ENCODE data around the gene TICRR. TPM values are rescaled to one million over a fixed set of nuclear protein-coding genes. Genes with fewer than 3 reads are reported as not detected.

Gene TICRR
- total RNA-seq, 1 donor from 2014 or later, result 21.0 TPM

- DNase-seq, result no peak
- no peak overlapping the region for H3K27ac Mint-ChIP-seq
- no peaks in the 10 kb centered on the region for H3K4me1 Mint-ChIP-seq
- H3K4me3 Mint-ChIP-seq, result no peak overlapping the region
- no peaks in the 10 kb centered on the region for H3K9me3 Mint-ChIP-seq
- intact Hi-C loops (cut with micrococcal nuclease), result no loop called here
- H3K36me3 Mint-ChIP-seq (ENCODE audit: low read depth), result no peaks in the 10 kb centered on the region
- H3K27me3 Mint-ChIP-seq, result peaks cover 7% of the 10 kb centered on the region
Measured at GRCh38 chr15:89550427-89550826, 24.8 kb upstream of the TICRR start.

- intact Hi-C loops (cut with micrococcal nuclease), result no loop called here
- H3K4me3 Mint-ChIP-seq, result no peak overlapping the region
- H3K27ac Mint-ChIP-seq, result no peak overlapping the region
- no peak for DNase-seq
- peaks cover 4% of the 10 kb centered on the region for H3K27me3 Mint-ChIP-seq
- H3K36me3 Mint-ChIP-seq (ENCODE audit: low read depth), result no peaks in the 10 kb centered on the region
- H3K9me3 Mint-ChIP-seq, result no peaks in the 10 kb centered on the region
- H3K4me1 Mint-ChIP-seq, result no peaks in the 10 kb centered on the region
Measured at GRCh38 chr15:89551550-89551949, 23.7 kb upstream of the TICRR start.

GRCh38 chr15:89553632-89554031 is 21.6 kb upstream of the TICRR start:
- Mint-ChIP-seq H3K4me1 (no peaks in the 10 kb centered on the region), H3K27me3 (peaks cover 7% of the 10 kb centered on the region), H3K4me3 (no peak overlapping the region), H3K27ac (no peak overlapping the region), H3K9me3 (no peaks in the 10 kb centered on the region), H3K36me3 (ENCODE audit: low read depth) (no peaks in the 10 kb centered on the region)
- no peak for DNase-seq
- intact Hi-C loops (cut with micrococcal nuclease), result no loop called here

- no peak for DNase-seq
- no peak overlapping the region for H3K27ac Mint-ChIP-seq
- intact Hi-C loops (cut with micrococcal nuclease), result no loop called here
- H3K27me3 Mint-ChIP-seq, result peaks cover 8% of the 10 kb centered on the region
- H3K4me1 Mint-ChIP-seq, result no peaks in the 10 kb centered on the region
- H3K4me3 Mint-ChIP-seq, result no peak overlapping the region
- H3K36me3 Mint-ChIP-seq (ENCODE audit: low read depth), result no peaks in the 10 kb centered on the region
- no peaks in the 10 kb centered on the region for H3K9me3 Mint-ChIP-seq
Measured at GRCh38 chr15:89554247-89554646, 21.0 kb upstream of the TICRR start.

GRCh38 chr15:89555768-89556167 is 19.5 kb upstream of the TICRR start:
- Mint-ChIP-seq H3K4me3 (no peak overlapping the region), H3K36me3 (ENCODE audit: low read depth) (no peaks in the 10 kb centered on the region), H3K9me3 (no peaks in the 10 kb centered on the region), H3K27ac (no peak overlapping the region), H3K4me1 (no peaks in the 10 kb centered on the region), H3K27me3 (peaks cover 13% of the 10 kb centered on the region)
- DNase-seq, result no peak
- intact Hi-C loops (cut with micrococcal nuclease), result loop anchor here (1.0 to 5.0 kb wide), 2 partner anchors 60 to 113 kb away; no protein-coding TSS in a partner anchor

- H3K36me3 Mint-ChIP-seq (ENCODE audit: low read depth), result no peaks in the 10 kb centered on the region
- peak; percentile 83 for DNase-seq
- H3K27ac Mint-ChIP-seq, result no peak overlapping the region
- peaks cover 14% of the 10 kb centered on the region for H3K27me3 Mint-ChIP-seq
- intact Hi-C loops (cut with micrococcal nuclease), result loop anchor here (1.0 to 5.0 kb wide), 2 partner anchors 61 to 114 kb away; no protein-coding TSS in a partner anchor
- H3K4me3 Mint-ChIP-seq, result no peak overlapping the region
- H3K9me3 Mint-ChIP-seq, result no peaks in the 10 kb centered on the region
- H3K4me1 Mint-ChIP-seq, result no peaks in the 10 kb centered on the region
Measured at GRCh38 chr15:89556413-89557262, 18.6 kb upstream of the TICRR start.

- Mint-ChIP-seq H3K27me3 (peaks cover 19% of the 10 kb centered on the region), H3K4me3 (no peak overlapping the region), H3K36me3 (ENCODE audit: low read depth) (no peaks in the 10 kb centered on the region), H3K9me3 (no peaks in the 10 kb centered on the region), H3K27ac (no peak overlapping the region), H3K4me1 (no peaks in the 10 kb centered on the region)
- no peak for DNase-seq
- intact Hi-C loops (cut with micrococcal nuclease), result loop anchor here (5.0 kb wide), 1 partner anchor 118 kb away; no protein-coding TSS in a partner anchor
Measured at GRCh38 chr15:89559769-89560264, 15.5 kb upstream of the TICRR start.

GRCh38 chr15:89566181-89566580 is 9.1 kb upstream of the TICRR start:
- no peak overlapping the region for H3K27ac Mint-ChIP-seq
- H3K4me1 Mint-ChIP-seq, result no peaks in the 10 kb centered on the region
- no peaks in the 10 kb centered on the region for H3K36me3 Mint-ChIP-seq (ENCODE audit: low read depth)
- intact Hi-C loops (cut with micrococcal nuclease), result no loop called here
- no peak overlapping the region for H3K4me3 Mint-ChIP-seq
- H3K27me3 Mint-ChIP-seq, result peaks cover 30% of the 10 kb centered on the region
- no peak for DNase-seq
- H3K9me3 Mint-ChIP-seq, result no peaks in the 10 kb centered on the region

GRCh38 chr15:89566621-89567294 is 8.5 kb upstream of the TICRR start:
- Mint-ChIP-seq H3K27ac (no peak overlapping the region), H3K4me3 (no peak overlapping the region), H3K36me3 (ENCODE audit: low read depth) (no peaks in the 10 kb centered on the region), H3K27me3 (peaks cover 35% of the 10 kb centered on the region), H3K4me1 (no peaks in the 10 kb centered on the region), H3K9me3 (no peaks in the 10 kb centered on the region)
- DNase-seq, result no peak
- intact Hi-C loops (cut with micrococcal nuclease), result no loop called here

GRCh38 chr15:89569090-89569745 is 6.1 kb upstream of the TICRR start:
- peaks cover 2% of the 10 kb centered on the region for H3K4me1 Mint-ChIP-seq
- H3K4me3 Mint-ChIP-seq, result no peak overlapping the region
- intact Hi-C loops (cut with micrococcal nuclease), result no loop called here
- H3K27ac Mint-ChIP-seq, result no peak overlapping the region
- H3K36me3 Mint-ChIP-seq (ENCODE audit: low read depth), result no peaks in the 10 kb centered on the region
- DNase-seq, result no peak
- peaks cover 44% of the 10 kb centered on the region for H3K27me3 Mint-ChIP-seq
- no peaks in the 10 kb centered on the region for H3K9me3 Mint-ChIP-seq

- Mint-ChIP-seq H3K4me3 (peak overlapping the region; percentile 91), H3K36me3 (ENCODE audit: low read depth) (peaks cover 29% of the 10 kb centered on the region), H3K4me1 (peaks cover 32% of the 10 kb centered on the region), H3K27ac (peak overlapping the region; percentile 88), H3K9me3 (no peaks in the 10 kb centered on the region), H3K27me3 (peaks cover 20% of the 10 kb centered on the region)
- DNase-seq, result peak; percentile 79
- intact Hi-C loops (cut with micrococcal nuclease), result loop anchor here (5.0 to 10.0 kb wide), 3 partner anchors 241 to 954 kb away; partner anchors contain the start of genes AEN, NGRN and POLG
Measured at GRCh38 chr15:89575656-89576416, 567 bp downstream of the TICRR start.

- H3K4me3 Mint-ChIP-seq, result peak overlapping the region; percentile 91
- intact Hi-C loops (cut with micrococcal nuclease), result loop anchor here (5.0 to 10.0 kb wide), 3 partner anchors 242 to 954 kb away; partner anchors contain the start of genes AEN, NGRN and POLG
- peaks cover 33% of the 10 kb centered on the region for H3K36me3 Mint-ChIP-seq (ENCODE audit: low read depth)
- H3K27me3 Mint-ChIP-seq, result peaks cover 19% of the 10 kb centered on the region
- H3K9me3 Mint-ChIP-seq, result no peaks in the 10 kb centered on the region
- peak overlapping the region; percentile 88 for H3K27ac Mint-ChIP-seq
- DNase-seq, result peak; percentile 61
- H3K4me1 Mint-ChIP-seq, result peaks cover 35% of the 10 kb centered on the region
Measured at GRCh38 chr15:89576417-89576773, 1.1 kb downstream of the TICRR start.

- Mint-ChIP-seq H3K36me3 (ENCODE audit: low read depth) (peaks cover 41% of the 10 kb centered on the region), H3K9me3 (no peaks in the 10 kb centered on the region), H3K27ac (peak overlapping the region; percentile 61), H3K27me3 (peaks cover 5% of the 10 kb centered on the region), H3K4me3 (peak overlapping the region; percentile 83), H3K4me1 (peaks cover 42% of the 10 kb centered on the region)
- DNase-seq, result no peak
- intact Hi-C loops (cut with micrococcal nuclease), result loop anchor here (5.0 to 10.0 kb wide), 3 partner anchors 243 to 955 kb away; partner anchors contain the start of genes AEN, NGRN and POLG
Measured at GRCh38 chr15:89577776-89578115, 2.5 kb downstream of the TICRR start.
